GM19395 (cell line): ENCODE results near the gene WBP4.
A peak's percentile ranks its signal among the peaks of the same experiment; 100 is the strongest.
"Not testable (repeated sequence)": the region's sequence is repeated elsewhere in the genome, so short reads cannot be mapped to it uniquely, and the experiment has no call there.

Source experiments
- ATAC-seq: cut with Tn5 transposase; IDR thresholded peaks from one replicate; pipeline ENCODE4 v1.9.1; 2021; ENCODE audit warnings: mild to moderate bottlenecking, moderate library complexity; ENCODE audit not compliant: unreplicated experiment

The WBP4 gene

DNA sequence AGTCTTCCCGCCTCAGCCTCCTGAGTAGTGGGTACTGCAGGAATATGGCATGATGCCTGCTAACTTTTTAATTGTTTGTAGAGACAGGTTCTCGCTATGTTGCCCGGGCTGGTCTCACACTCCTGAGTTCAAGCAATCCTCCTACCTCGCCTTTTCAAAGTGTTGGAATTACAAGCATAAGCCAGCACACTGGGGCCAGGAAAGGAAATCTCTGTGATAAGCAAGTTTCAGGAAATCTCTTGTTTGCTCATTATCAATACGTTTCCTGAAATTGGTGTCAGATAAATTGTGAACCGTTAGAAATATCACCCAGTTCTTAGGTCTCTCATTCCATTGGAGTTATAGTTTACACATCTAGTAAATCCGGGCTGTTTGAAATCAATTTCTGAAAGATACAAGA lies 14.2 kb downstream of the WBP4 start:
- ATAC-seq, result no peak

DNA sequence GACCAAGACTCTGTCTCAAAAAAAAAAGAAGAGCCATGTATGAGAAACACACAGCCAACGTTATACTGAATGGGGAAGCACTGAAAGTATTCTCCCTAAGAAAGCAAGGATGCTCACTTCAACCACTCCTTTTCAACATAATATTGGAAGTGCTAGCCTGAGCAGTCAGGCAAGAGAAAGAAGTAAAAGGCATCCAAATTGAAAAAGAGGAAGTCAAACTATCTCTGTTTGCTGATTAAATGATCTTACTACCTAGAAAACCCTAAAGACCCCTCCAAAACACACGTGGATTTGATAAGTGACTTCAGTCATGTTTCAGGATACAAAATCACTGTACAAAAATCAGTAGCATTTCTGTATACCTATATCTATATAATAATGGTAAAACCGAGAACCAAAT lies 16.2 kb downstream of the WBP4 start:
- no peak for ATAC-seq

DNA sequence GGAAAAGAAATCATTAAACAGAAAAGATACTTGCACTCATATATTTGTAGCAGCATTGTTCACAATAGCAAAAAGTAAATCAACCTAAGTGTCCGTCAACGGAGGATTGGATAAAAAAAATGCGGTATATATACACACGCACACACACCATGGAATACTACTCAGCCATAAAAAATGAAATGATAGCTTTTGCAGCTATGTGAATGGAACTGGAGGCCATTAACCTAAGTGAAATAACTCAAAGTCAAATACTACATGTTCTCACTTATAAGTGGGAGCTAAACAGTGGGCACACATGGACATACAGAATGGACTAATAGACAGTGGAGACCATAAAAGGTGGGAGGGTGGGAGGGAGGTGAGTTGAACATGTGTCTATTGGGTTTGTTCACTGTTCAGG lies 18.4 kb downstream of the WBP4 start:
- no peak for ATAC-seq

DNA sequence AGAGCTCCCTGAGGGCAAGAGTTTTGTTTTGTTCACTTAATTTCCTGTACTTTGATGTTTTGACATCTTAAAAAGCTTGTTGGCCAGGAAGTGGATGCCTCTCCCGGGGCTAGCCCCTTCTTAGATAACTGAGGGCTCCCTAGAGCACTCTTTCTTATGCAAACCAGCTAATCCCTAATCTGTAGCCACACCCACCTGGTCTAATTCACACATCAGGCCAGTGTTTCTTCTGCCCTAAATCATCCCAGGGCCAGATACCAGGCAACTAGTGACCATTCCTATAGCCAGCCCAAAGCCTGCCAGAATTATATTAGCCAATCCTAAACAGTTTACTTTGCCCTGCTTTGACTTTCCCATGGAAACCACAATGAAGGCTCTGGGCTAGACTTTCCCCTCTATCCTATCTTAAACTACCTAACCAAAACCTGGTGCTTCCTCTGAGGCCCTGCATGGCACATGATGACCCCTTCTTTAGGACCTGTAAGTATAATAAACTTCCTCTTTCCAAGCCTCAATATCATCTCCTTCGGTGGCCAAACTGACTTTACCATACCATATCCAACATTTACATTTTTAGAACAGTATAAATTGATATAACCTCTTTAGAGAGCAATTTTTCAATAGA lies 24.8 kb downstream of the WBP4 start:
- ATAC-seq, result no peak

DNA sequence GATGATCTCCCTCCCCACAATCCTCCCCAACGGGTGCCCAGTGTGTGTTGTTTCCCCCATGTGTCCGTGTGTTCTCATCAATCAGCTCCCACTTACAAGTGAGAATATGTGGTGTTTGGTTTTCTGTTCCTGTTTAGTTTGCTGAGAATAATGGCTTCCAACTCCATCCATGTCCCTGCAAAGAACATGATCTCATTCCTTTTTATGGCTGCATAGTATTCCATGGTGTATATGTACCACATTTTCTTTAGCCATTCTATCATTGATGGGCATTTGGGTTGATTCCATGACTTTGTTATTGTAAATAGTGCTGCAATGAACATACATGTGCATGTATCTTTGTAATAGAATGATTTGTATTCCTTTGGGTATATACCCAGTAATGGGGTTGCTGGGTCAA lies 34.4 kb downstream of the WBP4 start:
- not testable (repeated sequence) for ATAC-seq

DNA sequence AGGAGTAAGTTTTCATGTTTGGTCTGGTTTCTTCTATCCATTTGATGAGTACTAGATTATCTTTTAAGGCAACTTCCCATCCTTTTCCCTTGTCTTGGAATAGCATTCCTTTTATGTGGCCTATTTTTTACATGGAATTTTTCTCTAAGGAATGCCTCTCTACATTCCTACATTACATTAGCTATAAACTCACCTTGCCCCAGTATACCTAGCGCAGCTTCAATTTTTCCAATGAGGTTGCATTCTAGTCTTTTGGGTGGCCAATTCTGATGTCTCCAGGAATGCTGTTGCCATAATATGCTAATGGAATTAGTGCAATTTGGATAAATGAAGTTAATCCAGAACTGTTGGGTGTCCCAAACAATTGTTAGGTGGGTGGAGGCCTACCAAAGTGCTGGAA lies 37.5 kb downstream of the WBP4 start:
- ATAC-seq, result no peak

DNA sequence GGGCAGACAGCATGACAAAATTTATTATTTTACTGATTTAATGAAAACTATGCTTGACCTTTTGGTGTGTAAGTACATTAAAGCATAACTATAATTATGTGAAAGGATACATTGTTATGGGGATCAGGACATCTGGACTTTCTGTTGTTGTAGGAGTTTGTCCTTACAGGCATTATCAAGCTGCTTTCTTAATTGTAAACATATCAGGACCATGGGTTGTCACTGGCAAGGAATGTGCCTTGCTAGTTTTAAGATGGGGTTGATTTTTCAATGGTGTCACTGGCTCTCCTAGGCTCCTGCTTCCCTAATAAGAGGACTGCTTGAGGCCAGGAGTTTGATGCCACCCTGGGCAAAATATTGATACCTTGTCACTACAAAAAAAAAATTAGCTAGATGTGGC lies 38.7 kb downstream of the WBP4 start:
- no peak for ATAC-seq

DNA sequence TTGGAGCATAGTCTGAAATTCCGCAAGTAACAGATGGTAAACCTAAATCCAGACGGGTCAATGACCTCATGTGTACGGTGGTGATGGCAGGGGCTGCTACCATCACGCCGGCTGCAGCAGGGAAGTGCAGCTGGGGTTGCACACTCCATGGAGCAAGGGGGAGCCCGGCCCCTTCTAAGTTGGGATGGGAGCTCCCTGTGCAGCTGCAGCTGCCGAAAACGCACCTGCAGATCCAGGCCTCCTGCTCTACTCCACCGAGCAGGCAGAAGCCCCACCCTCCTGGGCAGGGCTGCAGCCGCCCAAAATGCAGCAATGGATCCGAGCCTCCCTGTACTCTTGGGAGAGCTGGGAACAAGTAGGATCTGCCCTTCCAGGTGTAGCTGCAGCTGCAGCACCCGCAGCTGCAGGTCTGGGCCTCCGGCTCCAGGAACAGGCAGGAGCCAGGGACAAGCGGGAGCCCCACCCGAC lies 45.8 kb downstream of the WBP4 start:
- ATAC-seq, result no peak

DNA sequence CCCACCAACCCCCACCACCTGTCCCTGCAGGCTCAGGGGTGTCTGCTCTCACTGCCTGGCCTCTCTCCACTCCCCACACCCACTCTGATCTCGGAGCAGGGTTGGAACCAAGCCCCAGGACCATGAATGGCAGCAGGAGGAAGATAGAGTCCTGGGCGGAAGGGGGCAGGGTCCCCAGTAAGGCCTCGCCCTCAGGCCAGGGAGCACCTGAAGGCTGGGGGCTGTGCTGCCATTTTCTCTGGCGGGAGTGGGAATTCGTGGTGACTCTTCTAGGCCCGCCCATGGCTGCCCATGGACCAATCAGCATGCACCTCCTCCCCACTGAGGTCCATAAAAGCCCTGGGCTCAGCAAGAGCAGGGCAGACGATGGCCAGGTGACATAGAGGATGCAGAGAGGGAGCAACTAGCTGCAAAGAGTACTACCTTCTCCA lies 46.3 kb downstream of the WBP4 start:
- no peak for ATAC-seq

DNA sequence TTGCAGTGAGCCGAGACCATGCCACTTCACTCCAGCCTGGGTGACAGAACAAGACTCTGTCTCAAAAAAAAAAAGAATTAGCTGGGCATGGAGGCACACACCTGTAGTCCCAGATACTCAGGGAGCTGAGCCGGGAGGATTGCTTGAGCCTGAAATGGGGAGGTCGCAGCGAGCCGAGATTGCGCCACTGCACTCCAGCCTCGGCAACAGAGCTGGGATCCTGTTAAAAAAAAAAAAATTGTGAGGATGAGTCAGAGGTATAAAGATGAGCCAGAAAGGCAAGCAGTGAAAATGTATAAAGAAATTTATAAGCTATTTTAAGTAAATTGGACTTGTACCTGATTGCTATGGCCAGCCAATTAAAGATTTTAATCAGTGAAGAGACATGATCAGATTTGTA lies 50.1 kb downstream of the WBP4 start:
- ATAC-seq, result no peak

DNA sequence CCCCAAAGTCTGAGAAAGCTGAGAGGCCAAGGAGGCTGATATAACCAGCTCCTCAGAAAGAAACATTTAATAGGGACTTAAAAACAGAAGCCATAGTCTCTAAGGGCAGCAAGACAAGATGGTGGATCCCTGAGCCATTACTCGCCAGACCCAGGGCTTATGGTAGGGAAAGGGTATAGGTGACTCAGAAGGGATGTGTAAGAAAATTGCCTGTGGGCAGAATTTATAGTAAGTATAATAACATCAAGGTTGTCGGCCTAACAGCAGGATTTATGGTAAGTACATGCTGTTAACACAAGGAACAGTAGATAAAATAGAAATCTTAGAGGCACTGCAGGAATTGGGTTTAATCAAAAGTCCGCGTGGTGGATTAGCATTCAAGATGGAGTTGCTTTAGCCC lies 56.6 kb downstream of the WBP4 start:
- ATAC-seq, result no peak

DNA sequence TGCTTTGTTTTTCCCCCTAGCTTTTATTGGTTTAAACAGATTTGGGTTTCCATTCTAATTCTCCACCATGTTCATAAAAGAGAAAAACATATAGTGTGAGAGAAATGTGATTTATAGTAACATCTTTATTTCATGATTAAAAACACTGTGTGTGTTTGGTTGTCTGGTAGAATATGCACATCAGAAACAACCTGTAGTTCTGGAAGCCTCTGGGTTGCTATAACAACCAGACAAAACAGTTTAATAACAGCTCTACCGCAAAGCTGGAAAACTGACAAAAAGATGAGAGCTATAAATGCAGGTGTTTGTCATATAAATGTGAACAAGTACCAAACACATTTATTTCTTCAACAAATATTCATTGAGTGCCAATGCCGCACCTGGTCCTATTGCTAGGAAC lies 61.5 kb downstream of the WBP4 start:
- no peak for ATAC-seq

DNA sequence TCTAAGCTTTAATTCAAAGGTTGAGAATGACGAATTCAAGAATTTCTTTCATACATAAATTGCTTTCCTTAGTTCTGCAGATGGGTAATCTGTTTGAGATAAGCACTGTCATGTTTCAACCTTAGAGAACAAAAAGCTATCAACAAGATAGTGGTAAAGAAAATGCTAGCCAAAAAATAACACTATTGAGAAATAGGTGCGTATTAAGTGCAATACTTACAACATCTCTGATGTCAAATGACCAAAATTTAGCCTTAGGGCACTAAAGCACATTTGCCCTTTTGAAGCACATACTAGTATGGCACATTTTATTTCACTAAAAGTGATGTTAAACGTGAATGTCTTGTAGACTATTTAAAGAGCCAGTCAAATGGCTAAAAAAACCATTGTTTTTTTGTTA lies 66.4 kb downstream of the WBP4 start:
- no peak for ATAC-seq

DNA sequence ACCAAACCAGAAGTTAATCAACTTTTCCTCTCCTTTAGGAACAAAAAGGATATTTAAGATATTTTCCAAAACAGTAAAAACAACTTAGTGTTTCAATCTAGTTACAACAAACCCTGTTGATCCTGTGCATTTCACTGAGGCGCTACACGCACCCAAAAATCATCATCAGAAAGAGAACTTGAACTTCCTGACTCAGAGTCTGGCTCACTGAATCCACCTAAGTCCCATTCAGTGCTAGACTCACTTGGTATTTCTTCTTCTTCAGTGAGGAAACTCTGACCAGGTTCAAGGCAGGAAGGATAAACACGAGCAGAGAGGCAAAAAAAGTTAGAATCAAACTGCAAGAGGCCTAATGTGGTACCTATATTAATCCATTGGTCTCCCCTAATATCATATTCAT lies 69.0 kb downstream of the WBP4 start:
- no peak for ATAC-seq

DNA sequence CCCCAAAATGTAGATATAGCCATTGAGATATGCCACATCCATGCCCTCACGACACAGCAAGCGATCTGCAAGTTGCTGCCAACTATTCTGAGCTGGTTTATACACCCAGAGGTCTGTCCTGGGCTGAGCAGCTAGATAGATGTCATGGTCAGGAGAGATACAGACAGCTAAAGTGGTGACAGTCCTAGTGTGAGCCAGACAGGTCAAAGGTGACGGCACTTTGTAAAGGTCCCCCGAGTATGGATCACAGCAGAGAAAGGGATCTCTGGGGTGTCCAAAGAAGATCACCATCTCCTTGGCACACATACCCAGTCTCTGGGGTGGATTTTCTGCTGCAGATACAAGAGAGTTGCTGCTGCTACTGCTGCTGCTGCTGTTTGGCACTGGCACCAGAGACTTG lies 69.9 kb downstream of the WBP4 start:
- ATAC-seq, result not testable (repeated sequence)

DNA sequence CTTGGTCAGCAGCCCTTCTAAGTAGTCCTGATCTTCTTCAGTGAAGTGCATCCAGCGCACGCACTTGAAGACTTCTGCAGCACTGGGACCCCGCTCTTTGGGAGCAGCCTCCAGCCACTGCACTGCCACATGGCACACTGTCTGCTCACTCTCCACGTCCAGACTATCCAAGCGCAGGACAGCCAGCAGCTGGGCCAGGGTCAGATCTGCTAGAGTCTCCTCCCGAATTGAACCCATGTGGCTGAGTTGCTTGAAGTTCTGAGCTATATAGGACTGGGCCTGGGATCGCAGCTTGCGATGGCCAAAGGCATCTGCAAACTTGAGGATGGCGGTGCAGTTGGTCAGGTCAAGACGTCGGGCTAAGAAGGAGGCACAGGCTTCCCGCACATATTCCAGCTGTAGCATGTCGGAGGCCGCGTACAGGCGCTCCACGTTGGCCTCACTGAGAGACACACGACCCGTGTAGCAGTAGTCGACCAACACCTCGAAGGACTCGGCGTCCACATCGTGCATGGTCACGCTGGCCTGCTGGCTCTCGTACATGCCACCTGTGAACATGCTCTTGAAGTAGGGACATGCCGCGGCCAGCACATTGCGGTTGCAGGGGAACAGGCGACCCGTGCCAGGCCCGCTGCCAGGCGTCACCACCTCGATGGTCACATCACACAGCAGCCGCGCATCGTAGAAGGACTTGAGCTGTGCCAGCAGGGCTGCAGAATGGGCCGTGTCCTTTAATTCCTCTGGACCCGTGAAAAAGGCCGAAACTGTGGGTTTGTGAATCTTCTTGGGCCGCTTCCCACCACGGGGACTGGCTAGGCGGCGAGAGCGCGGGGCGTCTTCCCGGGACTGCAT lies 70.6 kb downstream of the WBP4 start:
- peak; percentile 29 for ATAC-seq

DNA sequence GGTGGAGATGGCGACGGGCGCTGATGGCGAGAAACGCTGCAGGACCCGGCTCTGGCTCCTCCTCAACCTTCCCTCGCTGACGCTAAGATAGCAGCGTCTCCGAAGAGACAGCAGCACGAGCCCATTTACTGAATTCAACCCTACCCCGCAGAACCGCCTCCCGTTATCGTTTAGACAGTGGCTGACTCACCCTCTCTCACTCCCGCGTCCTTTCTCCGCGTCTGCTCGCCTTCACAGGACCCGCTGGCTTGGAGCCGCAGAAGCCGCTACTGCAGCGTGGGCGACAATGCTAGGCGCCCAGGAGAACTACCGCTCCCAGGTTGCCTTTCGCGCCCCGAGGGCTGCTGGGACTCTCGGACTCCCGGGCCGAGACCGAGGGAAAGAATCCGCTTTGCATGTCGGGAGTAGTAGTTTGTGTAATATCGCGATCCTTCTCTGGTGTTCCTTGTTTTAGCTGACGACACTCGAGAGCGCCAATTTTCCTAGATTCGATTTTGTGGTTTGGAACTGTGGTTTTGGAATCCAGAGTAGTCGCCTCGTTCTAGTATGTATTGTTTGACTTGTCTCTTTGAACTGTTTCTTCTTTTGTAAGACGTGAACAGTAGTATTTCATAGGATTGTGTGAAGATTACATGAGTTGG lies 71.3 kb downstream of the WBP4 start, which contains the start of gene KBTBD6:
KBTBD6 (minus strand) TSS at position 291 of the 641 bp plus-strand sequence. CDS start 291 bp downstream, outside the sequence.
- peak; percentile 96 for ATAC-seq
